Purkinje cell (primary cell): Measurements from ENCODE around the gene GPX5. TPM values are rescaled to one million over a fixed set of nuclear protein-coding genes. Genes with fewer than 3 reads are reported as not detected.

Experiments
- polyA plus RNA-seq: library from polyadenylated mRNA; unstranded; fragments of >200 nt; fragmentation: Nextera tagmentation; gene quantifications from 2 replicates; pipeline ENCODE4 v1.2.1, GENCODE V29; 2014

GPX5 gene, protein sequence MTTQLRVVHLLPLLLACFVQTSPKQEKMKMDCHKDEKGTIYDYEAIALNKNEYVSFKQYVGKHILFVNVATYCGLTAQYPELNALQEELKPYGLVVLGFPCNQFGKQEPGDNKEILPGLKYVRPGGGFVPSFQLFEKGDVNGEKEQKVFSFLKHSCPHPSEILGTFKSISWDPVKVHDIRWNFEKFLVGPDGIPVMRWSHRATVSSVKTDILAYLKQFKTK
- polyA plus RNA-seq: not detected in 2 replicates

DNA sequence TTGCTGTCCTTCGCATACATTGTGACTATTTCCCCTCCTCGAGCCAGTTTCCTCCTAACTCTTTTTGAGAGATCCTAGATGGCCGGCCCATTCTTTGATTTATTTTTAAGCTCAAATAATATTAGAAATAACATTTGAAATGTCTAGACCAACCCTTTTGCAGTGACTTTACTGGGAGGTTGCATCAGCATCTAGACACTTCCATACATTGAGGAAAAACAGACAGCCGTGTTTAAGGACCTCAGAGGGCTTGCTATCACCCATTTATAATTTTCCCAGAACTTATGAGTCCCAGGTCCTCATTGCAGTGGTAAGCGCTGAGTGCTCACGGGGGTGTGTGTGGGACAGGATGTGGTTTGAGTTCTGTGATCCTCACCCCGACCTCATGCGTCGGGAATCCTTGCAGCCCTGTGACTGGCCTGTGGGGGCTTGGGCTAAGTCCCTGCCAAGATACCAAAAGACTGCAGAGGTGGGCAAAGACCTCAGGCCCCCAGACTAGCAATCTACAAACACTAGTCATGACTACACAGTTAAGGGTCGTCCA lies at the start of gene GPX5:
TSS of gene GPX5 (plus strand) at position 386 of the 544 bp plus-strand sequence. CDS start at position 519, 133 bp downstream.

DNA sequence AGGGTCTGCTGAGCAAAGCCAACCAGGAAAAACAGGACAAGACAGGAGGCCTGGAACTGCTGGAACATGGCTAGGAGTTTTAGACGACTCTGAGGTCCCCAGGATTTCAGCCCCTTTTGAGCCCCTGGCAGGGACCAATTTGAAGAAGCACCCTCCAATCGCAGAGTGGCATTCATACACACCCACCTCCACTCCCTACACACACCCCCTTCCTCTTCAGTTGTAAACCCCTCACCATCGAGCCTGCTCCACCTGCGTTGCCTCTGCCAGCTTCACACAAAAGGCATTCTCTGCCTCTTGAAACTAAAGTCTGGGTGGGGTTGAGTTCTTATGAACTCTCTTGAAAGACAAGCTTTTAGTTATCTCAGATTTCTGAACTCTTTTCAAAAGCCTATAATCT lies 10.0 kb upstream of the GPX5 start, which contains the start of gene GPX6:
TSS of gene GPX6 (minus strand) at position 118 of the 400 bp plus-strand sequence. CDS start at position 68, 50 bp downstream.

Other genes starting within 250 kb of the GPX5 start
- 3.1 and 7.1 TPM in 2 replicates for gene PGBD1, start 244.3 kb upstream of the GPX5 start, polyA plus RNA-seq
- 2.4 and 5.7 TPM in 2 replicates for gene ZSCAN31, start 189.7 kb upstream of the GPX5 start, polyA plus RNA-seq
- 2.8 TPM in 1 of 2 replicates, not detected in the other for gene ZKSCAN3, start 175.9 kb upstream of the GPX5 start, polyA plus RNA-seq
- 2.2 and 2.8 TPM in 2 replicates for gene ZSCAN12, start 126.1 kb upstream of the GPX5 start, polyA plus RNA-seq
- 1.2 TPM in 1 of 2 replicates, not detected in the other for gene ZSCAN23, start 82.4 kb upstream of the GPX5 start, polyA plus RNA-seq
- not detected in 2 replicates for gene GPX6, start 10.1 kb upstream of the GPX5 start, polyA plus RNA-seq